Colon (tissue), 2 donors: ENCODE data around the gene MSGN1.

Experiments
- FAIRE-seq: peaks from 2 replicates; lab custom pipeline; 2012; peaks lifted over from hg19 to GRCh38; lab: Jason Lieb, UNC
- donor health status: control.
- donor health status: control.

The MSGN1 gene

GRCh38 chr2:17850151-17850550 lies 33.9 kb downstream of the MSGN1 start:
- FAIRE-seq = no peak

- FAIRE-seq = no peak
These were observed 35.7 kb downstream of the MSGN1 start for GRCh38 chr2:17851731-17852585.

- FAIRE-seq = no peak
These were observed 37.5 kb downstream of the MSGN1 start for GRCh38 chr2:17853799-17854198.

- no peak for FAIRE-seq
These were observed 40.8 kb downstream of the MSGN1 start for GRCh38 chr2:17857021-17857420.

GRCh38 chr2:17858064-17858463 lies 41.8 kb downstream of the MSGN1 start:
- no peak for FAIRE-seq

- FAIRE-seq = no peak
These were observed 47.3 kb downstream of the MSGN1 start for GRCh38 chr2:17863539-17863938.

GRCh38 chr2:17864676-17865075 lies 48.4 kb downstream of the MSGN1 start:
- no peak for FAIRE-seq

GRCh38 chr2:17867133-17867532 lies 50.9 kb downstream of the MSGN1 start:
- FAIRE-seq = no peak
